HG02763 (cell line): ENCODE measurements around the gene DERA.
"Not testable (repeated sequence)": the region's sequence is repeated elsewhere in the genome, so short reads cannot be mapped to it uniquely, and the experiment has no call there.

ENCODE experiments used
- ATAC-seq: cut with Tn5 transposase; IDR thresholded peaks from one replicate; pipeline ENCODE4 v1.9.1; 2021; ENCODE audit warnings: mild to moderate bottlenecking, moderate library complexity; ENCODE audit not compliant: unreplicated experiment

The DERA gene

DNA sequence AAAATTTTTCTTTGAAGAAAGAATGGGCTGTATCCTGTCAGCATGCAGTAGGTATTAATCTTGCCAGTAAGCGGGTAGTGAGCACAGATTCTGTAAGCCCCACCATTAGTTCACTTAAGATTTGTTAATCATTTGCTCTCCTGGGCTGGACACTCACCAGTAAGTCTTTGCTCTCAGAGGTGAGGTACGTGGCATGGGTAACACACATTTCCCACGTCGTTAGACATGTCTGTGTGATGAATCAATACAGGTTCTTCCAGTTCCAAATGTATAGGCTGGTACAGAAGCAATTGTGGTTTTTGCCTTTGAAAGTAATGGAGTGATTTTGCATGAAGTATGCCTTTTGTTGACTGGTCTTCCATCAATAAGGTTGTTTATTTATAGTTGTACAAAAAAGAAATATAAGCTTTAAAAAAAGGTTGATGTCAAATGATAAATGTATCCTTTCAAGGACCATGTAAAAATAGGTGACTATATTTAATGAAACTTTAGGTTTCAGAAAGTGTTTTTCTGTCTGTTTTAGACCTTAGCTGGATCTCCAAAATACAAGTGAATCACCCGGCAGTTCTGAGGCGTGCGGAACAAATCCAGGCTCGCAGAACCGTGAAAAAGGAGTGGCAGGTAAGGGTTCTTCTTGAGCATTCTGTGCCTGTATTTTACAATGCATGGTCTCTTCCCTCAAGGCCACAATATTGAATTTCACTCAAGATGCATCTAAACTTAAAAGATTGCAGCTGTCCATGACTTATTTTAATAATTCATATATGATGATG, 45.5 kb downstream of the DERA start:
- ATAC-seq = no peak

DNA sequence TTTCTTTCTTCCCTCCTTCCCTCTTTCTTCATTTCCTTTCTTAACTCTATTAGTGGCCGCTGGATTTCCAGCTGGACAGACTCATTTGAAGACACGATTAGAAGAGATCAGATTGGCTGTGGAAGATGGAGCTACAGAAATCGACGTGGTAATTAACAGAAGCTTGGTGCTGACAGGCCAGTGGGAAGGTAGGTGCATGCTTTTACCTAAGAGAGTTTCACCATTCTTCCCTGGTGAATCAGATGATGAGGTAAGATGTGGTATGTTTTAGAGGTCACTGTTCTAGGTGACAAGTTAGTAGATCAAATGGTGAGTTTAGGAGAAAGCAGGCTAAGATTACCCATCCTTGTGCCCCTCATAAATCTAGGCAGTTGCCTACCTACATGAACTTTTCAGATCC, 51.6 kb downstream of the DERA start:
- no peak for ATAC-seq

DNA sequence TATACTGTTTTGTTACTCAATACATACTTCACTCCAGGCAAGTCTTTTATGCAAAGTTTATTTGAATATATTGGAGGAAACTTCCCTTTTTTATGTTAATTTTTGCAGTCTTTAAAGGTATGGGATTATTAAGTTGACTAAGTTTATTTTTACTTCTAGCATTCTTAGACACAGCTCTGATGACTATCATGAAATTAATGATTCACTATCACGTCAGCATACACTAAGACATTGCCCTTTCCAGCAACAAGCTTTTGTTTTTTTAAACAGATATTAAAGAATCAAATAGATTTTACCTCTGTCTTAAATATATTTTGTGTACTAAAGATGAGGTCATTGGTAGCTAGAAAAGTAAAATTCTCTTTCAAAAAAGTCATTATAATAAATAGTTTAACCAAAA, 52.1 kb downstream of the DERA start:
- ATAC-seq = no peak

- ATAC-seq = no peak
Observed at GRCh38 chr12:15966426-15966825, 55.3 kb downstream of the DERA start.

GRCh38 chr12:15967053-15967452, 55.9 kb downstream of the DERA start:
- ATAC-seq = not testable (repeated sequence)

GRCh38 chr12:15971211-15971610, 60.1 kb downstream of the DERA start:
- ATAC-seq = no peak

GRCh38 chr12:15972894-15973293, 61.8 kb downstream of the DERA start:
- ATAC-seq = no peak

GRCh38 chr12:15977999-15978951, 67.1 kb downstream of the DERA start:
- no peak for ATAC-seq

DNA sequence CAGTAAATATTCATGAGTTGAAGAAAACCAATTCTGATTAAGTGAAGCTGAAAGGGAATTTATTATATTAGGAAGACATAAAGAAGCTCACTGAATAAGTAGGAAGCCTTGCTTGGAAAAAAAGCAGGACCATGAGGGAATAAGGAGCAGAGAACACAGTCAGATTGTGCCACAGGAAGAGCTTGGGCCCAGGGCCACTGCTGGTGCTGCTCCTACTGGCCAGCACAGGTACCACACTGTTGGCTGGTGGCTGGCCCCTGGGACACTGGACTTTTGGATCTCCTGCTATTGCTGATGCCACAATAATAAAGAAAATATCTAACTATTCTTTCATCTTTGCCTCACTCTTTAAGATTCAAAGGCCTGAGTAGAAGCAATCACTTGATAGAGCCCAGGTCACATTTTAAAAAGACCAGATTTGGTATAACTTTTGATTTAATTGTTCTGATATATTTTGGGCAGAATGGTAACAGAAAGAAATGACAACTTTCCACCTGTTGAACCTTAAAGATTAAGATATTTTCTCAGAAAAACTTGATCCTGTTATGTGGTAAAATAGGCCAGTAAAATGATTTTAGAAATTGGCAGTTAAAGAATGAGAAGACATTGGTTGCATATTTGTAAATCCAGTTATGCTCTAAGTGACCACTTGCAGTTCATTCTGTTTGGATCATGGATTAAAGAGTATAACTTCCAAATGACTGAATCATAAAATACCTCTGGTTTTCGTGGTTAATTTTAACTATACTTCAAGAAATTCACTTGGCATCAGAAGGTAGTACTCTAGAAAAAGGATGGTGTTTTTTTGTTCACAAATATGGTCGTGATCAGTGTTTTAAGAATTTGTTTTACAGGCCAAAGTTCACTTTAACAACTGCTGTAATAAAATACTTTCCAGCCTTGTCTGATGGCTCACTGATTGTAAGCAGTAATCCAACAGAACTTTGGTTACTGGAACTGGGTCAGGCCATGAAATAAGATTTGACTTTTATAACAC, 68.3 kb downstream of the DERA start:
- peak; percentile 61 for ATAC-seq

DNA sequence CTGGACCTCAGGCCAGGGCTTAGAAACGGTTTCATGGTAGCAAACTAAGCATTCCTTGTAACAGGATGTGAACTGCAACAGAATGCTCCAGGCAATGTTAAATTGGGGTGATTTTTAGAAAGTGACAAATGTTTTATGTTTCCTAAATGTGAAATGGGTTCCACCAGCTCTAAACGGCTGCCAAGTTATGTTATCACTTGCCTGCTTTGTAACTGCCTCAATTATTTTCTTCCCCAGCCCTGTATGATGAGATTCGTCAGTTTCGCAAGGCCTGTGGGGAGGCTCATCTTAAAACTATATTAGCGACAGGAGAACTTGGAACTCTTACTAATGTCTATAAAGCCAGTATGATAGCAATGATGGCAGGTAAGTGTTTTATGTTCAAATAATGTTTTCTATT, 70.9 kb downstream of the DERA start:
- no peak for ATAC-seq

DNA sequence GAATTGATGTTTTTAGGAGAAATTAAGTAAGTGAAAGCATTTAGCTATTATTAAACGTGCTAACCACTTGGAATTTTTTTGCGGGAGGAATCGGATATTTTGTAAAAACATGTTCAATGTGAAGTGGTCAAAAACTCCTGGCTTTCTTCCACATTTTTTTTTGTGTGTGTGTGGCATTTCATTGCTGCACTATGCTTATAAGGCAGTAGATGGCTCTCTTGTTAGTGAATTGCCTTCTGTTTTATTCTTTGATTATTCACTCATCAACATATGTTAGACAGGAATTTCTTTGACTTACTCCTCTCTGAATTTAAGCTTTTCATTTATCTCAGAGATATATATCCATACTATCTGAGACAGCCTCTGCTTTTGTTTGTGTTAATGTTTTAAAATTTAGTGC, 71.3 kb downstream of the DERA start:
- ATAC-seq = no peak

- ATAC-seq = no peak
Observed at GRCh38 chr12:15982921-15983320, 71.8 kb downstream of the DERA start.

GRCh38 chr12:15984097-15984800, 73.1 kb downstream of the DERA start:
- ATAC-seq = no peak

GRCh38 chr12:15984963-15985362, 73.8 kb downstream of the DERA start:
- no peak for ATAC-seq

GRCh38 chr12:15987696-15988095, 76.6 kb downstream of the DERA start:
- no peak for ATAC-seq

DNA sequence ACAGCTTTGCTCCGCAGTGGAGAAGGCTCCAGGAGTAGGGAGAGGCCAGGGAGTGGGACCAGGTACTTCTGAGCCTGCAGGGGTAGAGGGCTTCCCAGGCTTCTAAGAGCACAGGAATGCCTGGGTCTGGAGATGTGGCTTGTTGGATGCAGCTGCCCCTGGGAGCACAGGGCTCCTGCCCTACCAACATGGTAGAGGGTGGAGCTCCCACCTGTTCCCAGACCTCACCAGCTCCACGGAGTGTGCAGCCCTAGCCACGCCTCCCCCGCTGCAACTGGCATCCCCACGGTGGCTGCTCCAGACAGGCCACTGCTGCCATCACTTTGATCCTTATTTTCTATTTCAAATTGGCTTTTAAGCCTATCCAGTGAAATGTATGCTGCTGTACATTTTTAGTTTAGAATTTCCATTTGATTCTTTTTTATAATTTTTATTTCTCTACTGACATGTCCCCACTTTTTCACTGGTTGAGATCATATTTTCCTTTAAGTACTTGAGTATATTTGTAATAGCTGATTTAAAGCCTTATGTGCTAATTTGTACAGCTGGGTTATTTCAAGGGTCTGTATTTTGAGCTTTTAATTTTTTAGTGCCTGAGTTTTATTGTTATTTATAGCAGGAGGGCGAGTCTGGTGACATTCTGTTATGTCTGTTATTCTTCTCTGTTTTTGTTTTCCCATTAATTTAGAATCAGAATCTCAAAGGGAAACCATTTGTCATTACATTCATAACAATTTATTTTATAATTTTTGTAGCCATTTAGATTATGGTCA, 78.0 kb downstream of the DERA start:
- no peak for ATAC-seq

DNA sequence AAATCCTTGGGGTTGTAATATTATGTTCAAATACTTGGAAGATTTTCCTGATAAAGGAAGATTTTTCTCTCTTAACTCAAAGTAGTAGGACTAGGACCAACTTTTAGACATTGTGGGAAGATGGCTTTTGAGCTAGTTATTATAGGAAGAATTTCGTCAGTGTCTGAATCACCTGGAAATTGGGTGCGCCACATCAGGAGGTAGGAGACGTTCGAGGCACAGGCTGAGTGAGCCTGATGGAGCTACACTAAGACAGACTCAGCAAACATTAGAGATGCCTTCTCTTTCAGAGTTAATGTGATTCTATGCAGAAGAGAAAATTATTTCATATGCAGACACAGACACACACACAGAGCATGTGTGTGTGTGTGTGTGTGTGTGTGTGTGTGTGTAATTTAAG, 84.7 kb downstream of the DERA start:
- no peak for ATAC-seq

GRCh38 chr12:15996254-15996653, 85.1 kb downstream of the DERA start:
- ATAC-seq = no peak

- no peak for ATAC-seq
Observed at GRCh38 chr12:15996948-15997347, 85.8 kb downstream of the DERA start.
